ENCODE measurements around the gene RIOK3. TPM values are rescaled to one million over a fixed set of nuclear protein-coding genes. Genes with fewer than 3 reads are reported as not detected.
A peak's percentile ranks its signal among the peaks of the same experiment; 100 is the strongest.

RIOK3 gene
- total RNA-seq, 1 donor from 2014 or later: 59.7 TPM

DNA sequence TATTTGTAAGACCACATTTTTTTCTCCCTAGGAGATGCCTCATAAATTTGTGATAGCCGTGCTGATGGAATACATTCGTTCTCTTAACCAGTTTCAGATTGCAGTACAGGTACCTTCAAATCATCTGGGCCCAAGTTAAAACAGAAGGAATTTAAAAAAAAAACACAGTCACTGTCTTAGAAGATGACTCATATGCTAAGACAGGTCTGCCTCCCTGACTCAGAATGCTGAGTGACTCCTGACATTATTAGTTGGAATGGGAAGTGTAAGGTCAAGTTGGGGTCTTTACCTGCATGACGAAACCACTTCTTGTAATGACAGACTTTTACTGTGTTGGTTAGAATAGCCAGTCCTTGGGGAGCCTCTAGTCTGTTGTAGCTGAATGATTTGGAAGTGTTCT lies 76.5 kb downstream of the RIOK3 start:
- DNase-seq (ENCODE audit: low read depth in 2 of 2): peak in 1 of 2 donors; percentile 57

DNA sequence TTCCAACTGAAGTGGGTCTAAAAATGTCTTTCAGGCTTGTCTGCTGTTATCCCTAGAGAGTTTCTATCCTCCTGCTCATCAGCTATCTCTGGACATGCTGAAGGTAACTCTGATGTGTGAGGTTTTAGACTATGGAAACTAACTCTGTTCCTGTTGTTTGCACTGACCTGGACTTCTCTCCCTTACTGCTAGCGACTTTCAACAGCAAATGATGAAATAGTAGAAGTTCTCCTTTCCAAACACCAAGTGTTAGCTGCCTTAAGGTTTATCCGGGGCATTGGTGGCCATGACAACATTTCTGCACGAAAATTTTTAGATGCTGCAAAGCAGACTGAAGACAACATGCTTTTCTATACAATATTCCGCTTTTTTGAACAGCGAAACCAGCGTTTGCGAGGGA lies 77.1 kb downstream of the RIOK3 start:
- no peak for DNase-seq (ENCODE audit: low read depth in 2 of 2)

DNA sequence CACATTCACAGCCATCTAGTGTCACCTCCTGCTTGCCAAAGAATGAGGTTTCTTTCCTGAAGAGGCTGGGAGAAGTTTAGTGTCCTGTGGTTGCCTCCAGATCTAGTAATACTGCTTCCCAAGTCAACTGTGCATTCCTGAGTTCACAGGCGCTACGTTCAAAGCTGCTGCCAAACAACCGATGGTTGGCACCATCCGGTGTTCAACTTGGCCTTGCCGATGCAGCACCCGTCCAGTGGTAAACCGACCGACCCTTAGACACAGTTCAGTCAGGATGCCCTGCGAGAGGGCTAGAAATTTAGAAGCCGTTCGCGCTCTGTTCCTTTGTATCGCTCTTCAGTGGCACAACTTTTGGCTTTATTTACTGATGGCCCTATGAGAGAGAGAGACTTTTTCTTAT lies 78.8 kb downstream of the RIOK3 start:
- no peak for DNase-seq (ENCODE audit: low read depth in 2 of 2)

Other genes starting within 250 kb of the RIOK3 start
- gene RMC1, start 50.2 kb downstream of the RIOK3 start, total RNA-seq: 20.3 and 25.2 TPM in 2 replicates
- gene NPC1, start 133.2 kb downstream of the RIOK3 start, total RNA-seq: 29.5 and 43.1 TPM in 2 replicates
- 1.3 and 2.0 TPM in 2 replicates for gene ANKRD29, start 209.6 kb downstream of the RIOK3 start, total RNA-seq
- gene LAMA3, start 236.2 kb downstream of the RIOK3 start, total RNA-seq: 6.5 and 7.0 TPM in 2 replicates